Transverse colon (tissue), 3 donors: ENCODE results near the gene MAGEA9B.

Source experiments
- POLR2A ChIP-seq: fragments of 450-650 bp; IDR thresholded peaks from one replicate; pipeline ENCODE4 v1.6.1; 2016; ENCODE audit warnings: antibody characterized with exemption, mild to moderate bottlenecking, moderate library complexity
- TF ChIP-seq, protein P1 (sequence below), 5 experiments: fragments of 200-600 bp in 3 of 5; fragments of 450-650 bp in 2 of 5; sonication (generic) in 3 of 5; IDR thresholded peaks; 1 replicate in 2 of 5; 2 replicates in 3 of 5; pipeline ENCODE4 v1.5.1; 2016 to 2017; ENCODE audit warnings: antibody characterized with exemption in 5 of 5, inconsistent platforms in 3 of 5, mild to moderate bottlenecking in 2 of 5, moderate library complexity in 1 of 5

DNA sequence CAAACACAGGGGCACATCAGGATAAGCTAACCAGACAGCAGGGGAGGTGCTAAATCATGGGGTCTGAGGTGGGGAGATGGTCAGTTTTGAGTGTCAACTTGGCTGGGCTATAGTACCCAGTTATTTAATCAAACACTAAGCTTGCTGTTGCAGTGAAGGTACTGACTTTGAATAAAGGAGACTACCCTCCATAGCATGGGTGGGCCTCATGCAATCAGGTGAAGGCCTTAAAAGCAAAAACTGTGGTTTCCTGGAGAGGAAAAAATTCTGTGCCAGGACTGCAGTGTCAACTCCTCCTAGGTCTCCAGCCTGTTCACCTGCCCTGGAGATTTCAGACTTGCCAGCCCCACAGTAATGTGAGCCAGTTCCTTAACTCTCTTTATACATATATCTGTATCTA lies 20.4 kb upstream of the MAGEA9B start:
- no peak for TF ChIP-seq POLR2A
- TF ChIP-seq, protein P1, sequence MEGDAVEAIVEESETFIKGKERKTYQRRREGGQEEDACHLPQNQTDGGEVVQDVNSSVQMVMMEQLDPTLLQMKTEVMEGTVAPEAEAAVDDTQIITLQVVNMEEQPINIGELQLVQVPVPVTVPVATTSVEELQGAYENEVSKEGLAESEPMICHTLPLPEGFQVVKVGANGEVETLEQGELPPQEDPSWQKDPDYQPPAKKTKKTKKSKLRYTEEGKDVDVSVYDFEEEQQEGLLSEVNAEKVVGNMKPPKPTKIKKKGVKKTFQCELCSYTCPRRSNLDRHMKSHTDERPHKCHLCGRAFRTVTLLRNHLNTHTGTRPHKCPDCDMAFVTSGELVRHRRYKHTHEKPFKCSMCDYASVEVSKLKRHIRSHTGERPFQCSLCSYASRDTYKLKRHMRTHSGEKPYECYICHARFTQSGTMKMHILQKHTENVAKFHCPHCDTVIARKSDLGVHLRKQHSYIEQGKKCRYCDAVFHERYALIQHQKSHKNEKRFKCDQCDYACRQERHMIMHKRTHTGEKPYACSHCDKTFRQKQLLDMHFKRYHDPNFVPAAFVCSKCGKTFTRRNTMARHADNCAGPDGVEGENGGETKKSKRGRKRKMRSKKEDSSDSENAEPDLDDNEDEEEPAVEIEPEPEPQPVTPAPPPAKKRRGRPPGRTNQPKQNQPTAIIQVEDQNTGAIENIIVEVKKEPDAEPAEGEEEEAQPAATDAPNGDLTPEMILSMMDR (IDR thresholded peaks at IDR 0.05): no peak
